Subcutaneous adipose tissue (tissue), 4 donors: Measurements from ENCODE around the gene ZNF793. TPM values are rescaled to one million over a fixed set of nuclear protein-coding genes. Genes with fewer than 3 reads are reported as not detected.

Source experiments
- total RNA-seq, 4 donors: library from RNA; depleted of rRNA; stranded (reverse); fragments of >200 nt; gene quantifications; one replicate each; pipeline ENCODE4 v1.1.0, GENCODE V29; 2016
- TF ChIP-seq, protein P1 (sequence below): fragments of 450-650 bp; IDR thresholded peaks from one replicate; pipeline ENCODE4 v1.5.1; 2016; ENCODE audit warnings: low read depth, mild to moderate bottlenecking, control low read depth, antibody characterized with exemption, moderate library complexity

ZNF793 gene
- total RNA-seq, 4 donors from 2014 or later, result 0.16 to 2.8 (median 1.1) TPM

DNA sequence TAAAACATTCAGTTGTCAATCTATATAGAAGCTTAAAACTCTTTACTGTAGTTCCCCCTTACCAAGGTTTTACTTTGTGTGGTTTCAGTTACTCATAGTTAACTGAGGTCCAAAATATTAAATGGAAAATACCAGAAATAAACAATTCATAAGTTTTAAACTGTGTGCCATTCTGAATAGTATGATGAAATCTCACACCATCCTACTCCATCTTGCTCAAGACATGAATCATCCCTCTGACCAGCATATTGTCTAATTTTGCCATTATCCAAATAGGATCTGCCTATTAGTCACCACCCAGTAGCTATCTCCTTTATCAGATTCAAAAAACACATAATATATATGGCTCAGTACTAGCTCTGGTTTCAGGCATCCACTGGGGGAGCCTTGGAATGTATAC lies 65.5 kb downstream of the ZNF793 start:
- TF ChIP-seq, protein P1, sequence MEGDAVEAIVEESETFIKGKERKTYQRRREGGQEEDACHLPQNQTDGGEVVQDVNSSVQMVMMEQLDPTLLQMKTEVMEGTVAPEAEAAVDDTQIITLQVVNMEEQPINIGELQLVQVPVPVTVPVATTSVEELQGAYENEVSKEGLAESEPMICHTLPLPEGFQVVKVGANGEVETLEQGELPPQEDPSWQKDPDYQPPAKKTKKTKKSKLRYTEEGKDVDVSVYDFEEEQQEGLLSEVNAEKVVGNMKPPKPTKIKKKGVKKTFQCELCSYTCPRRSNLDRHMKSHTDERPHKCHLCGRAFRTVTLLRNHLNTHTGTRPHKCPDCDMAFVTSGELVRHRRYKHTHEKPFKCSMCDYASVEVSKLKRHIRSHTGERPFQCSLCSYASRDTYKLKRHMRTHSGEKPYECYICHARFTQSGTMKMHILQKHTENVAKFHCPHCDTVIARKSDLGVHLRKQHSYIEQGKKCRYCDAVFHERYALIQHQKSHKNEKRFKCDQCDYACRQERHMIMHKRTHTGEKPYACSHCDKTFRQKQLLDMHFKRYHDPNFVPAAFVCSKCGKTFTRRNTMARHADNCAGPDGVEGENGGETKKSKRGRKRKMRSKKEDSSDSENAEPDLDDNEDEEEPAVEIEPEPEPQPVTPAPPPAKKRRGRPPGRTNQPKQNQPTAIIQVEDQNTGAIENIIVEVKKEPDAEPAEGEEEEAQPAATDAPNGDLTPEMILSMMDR, result no peak

DNA sequence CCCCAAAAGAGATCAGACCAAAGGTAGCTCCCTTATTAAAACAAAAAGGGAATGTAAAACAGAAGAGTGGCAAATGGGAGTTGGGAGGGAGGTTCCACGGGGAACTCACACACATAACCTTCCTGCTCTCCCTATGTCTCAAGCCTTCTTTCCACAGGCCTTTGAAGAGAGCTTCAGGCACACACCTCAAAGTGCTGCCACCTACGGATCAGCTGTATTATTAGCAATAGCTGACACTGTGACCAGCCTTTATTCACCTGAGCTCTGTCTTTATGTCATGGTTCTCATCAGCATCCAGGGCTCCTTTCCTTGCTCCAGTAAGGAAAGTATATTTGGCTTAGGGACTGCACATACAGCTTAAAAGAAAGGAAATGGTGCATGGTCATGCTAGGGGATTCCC lies 76.6 kb downstream of the ZNF793 start:
- TF ChIP-seq, protein P1, result no peak

Other genes with a start within 250 kb of the ZNF793 start
- 1 to 10 TPM; 4.2 to 6.3 (median 5.3) TPM for gene ZNF527, start 135.8 kb upstream of the ZNF793 start, total RNA-seq
- 10 to 100 TPM in 1 of 4 donors, 1 to 10 TPM in 3; 4.7 to 13.9 (median 8.0) TPM for gene ZNF569, start 39.5 kb upstream of the ZNF793 start, total RNA-seq
- gene ZNF570, start 37.6 kb upstream of the ZNF793 start, total RNA-seq, result 10 to 100 TPM in 1 of 4 donors, 1 to 10 TPM in 3; 6.4 to 13.2 (median 7.7) TPM
- gene ZNF571, start 87.9 kb downstream of the ZNF793 start, total RNA-seq, result 1 to 10 TPM; 3.2 to 5.8 (median 4.1) TPM
- gene ZNF540, start 87.9 kb downstream of the ZNF793 start, total RNA-seq, result 1 to 10 TPM; 2.1 to 3.4 (median 2.8) TPM
- 10 to 100 TPM in 3 of 4 donors, 1 to 10 TPM in 1; 7.2 to 20.0 (median 12.6) TPM for gene ZFP30, start 148.5 kb downstream of the ZNF793 start, total RNA-seq
- 1 to 10 TPM; 2.4 to 3.0 (median 2.8) TPM for gene ZNF607, start 212.8 kb downstream of the ZNF793 start, total RNA-seq